OCI-LY1 (cell line): ENCODE results near the gene SLC5A2.

Source experiments
- H2AFZ ChIP-seq: fragments of 200-600 bp; sonication (generic), shearing (Covaris generic); 2 replicates; pipeline ENCODE4 v1.6.0; 2014; ENCODE audit warnings: antibody characterized with exemption, mild to moderate bottlenecking, low read length
- H3F3A ChIP-seq: fragments of 200-600 bp; sonication (generic), shearing (Covaris generic); 2 replicates; pipeline ENCODE4 v1.6.0; 2014; ENCODE audit warnings: mild to moderate bottlenecking, antibody characterized with exemption, low read length, moderate library complexity; ENCODE audit not compliant: insufficient read depth
- H3K27ac ChIP-seq: fragments of 200-600 bp; sonication (generic); 2 replicates; pipeline ENCODE4 v1.5.1; 2014; ENCODE audit warnings: low read length, mixed run types, mild to moderate bottlenecking, low read depth; ENCODE audit not compliant: poor library complexity, severe bottlenecking
- H3K27me3 ChIP-seq: fragments of 200-600 bp; sonication (generic); 2 replicates; pipeline ENCODE4 v1.6.0; 2014; ENCODE audit warnings: antibody characterized with exemption, mild to moderate bottlenecking, low read length, moderate library complexity; ENCODE audit not compliant: insufficient read depth
- H3K36me3 ChIP-seq: fragments of 200-600 bp; sonication (generic); 2 replicates; pipeline ENCODE4 v1.6.1; 2014; ENCODE audit warnings: mild to moderate bottlenecking, antibody characterized with exemption, low read length, moderate library complexity, mixed read lengths; ENCODE audit not compliant: insufficient read depth
- H3K4me1 ChIP-seq: fragments of 200-600 bp; sonication (generic); 2 replicates; pipeline ENCODE4 v1.5.1; 2014; ENCODE audit warnings: mild to moderate bottlenecking, low read length, moderate library complexity; ENCODE audit not compliant: insufficient read depth, severe bottlenecking
- H3K4me2 ChIP-seq: fragments of 200-600 bp; sonication (generic), shearing (Covaris generic); 2 replicates; pipeline ENCODE4 v1.6.1; 2014; ENCODE audit warnings: low read length
- H3K4me3 ChIP-seq: fragments of 200-600 bp; sonication (generic); 2 replicates; pipeline ENCODE4 v1.5.1; 2014; ENCODE audit warnings: low read length, low read depth, mild to moderate bottlenecking, mixed read lengths; ENCODE audit not compliant: poor library complexity, severe bottlenecking
- H3K79me2 ChIP-seq: fragments of 200-600 bp; shearing (Covaris generic); 2 replicates; pipeline ENCODE4 v1.6.1; 2016; ENCODE audit warnings: mixed run types, low read length, mixed read lengths; ENCODE audit not compliant: insufficient read depth
- H3K9ac ChIP-seq: fragments of 200-600 bp; sonication (generic), shearing (Covaris generic); 2 replicates; pipeline ENCODE4 v1.6.1; 2014; ENCODE audit warnings: mild to moderate bottlenecking, low read length, mixed read lengths
- H3K9me2 ChIP-seq: fragments of 200-600 bp; sonication (generic), shearing (Covaris generic); 2 replicates; pipeline ENCODE4 v1.6.1; 2014; ENCODE audit warnings: low read depth, mild to moderate bottlenecking, low read length, mixed read lengths
- H3K9me3 ChIP-seq: fragments of 200-600 bp; shearing (Covaris generic); 2 replicates; pipeline ENCODE4 v1.6.1; 2014; ENCODE audit warnings: low read length, mixed read lengths
- H4K20me1 ChIP-seq: fragments of 200-600 bp; sonication (generic), shearing (Covaris generic); 2 replicates; pipeline ENCODE4 v1.6.0; 2016; ENCODE audit warnings: mild to moderate bottlenecking, low read length; ENCODE audit not compliant: insufficient read depth
- EZH2 ChIP-seq: fragments of 200-600 bp; sonication (generic), shearing (Covaris generic); IDR thresholded peaks from 2 replicates; pipeline ENCODE4 v1.8.0; 2017; ENCODE audit warnings: borderline replicate concordance, mixed run types, mild to moderate bottlenecking, antibody characterized with exemption, low read length, moderate library complexity, mixed read lengths
- TF ChIP-seq, protein P1 (sequence below): fragments of 200-600 bp; sonication (generic), shearing (Covaris generic); IDR thresholded peaks from 2 replicates; pipeline ENCODE4 v1.5.1; 2017; ENCODE audit warnings: mild to moderate bottlenecking, antibody characterized with exemption, low read length, moderate library complexity, mixed read lengths

Gene SLC5A2

DNA sequence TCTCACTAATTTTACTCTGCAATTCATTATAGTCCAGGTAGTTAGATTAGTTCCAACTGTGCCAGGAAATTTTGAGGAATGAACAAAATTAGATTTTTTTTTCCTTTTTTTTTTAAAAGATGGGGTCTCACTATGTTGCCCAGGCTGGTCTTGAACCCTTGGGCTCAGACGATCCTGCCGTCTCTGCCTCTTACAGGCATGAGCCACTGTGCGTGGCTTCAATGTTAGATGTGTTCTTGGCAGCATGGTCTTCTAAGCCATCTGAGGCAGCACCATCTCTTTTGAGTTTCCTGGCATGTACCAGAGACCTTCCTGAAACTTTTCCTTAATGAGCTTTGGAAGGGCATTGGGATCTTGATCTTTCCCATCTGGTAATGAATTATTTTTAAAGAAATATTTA is 42.2 kb downstream of the SLC5A2 start:
- no peaks in the 10 kb centered on the region for H3K79me2 ChIP-seq
- no peaks in the 10 kb centered on the region for H4K20me1 ChIP-seq
- H3K4me3 ChIP-seq, result no peak overlapping the region
- H3K4me2 ChIP-seq, result no peak overlapping the region
- H3K36me3 ChIP-seq, result no peaks in the 10 kb centered on the region
- no peaks in the 10 kb centered on the region for H3K9me2 ChIP-seq
- no peak overlapping the region for H3K27ac ChIP-seq
- 0 out of 2 replicates have a peak, but pooled peaks cover 6% of the 10 kb centered on the region for H3K27me3 ChIP-seq
- H3K9me3 ChIP-seq, result no peaks in the 10 kb centered on the region
- TF ChIP-seq, protein P1, sequence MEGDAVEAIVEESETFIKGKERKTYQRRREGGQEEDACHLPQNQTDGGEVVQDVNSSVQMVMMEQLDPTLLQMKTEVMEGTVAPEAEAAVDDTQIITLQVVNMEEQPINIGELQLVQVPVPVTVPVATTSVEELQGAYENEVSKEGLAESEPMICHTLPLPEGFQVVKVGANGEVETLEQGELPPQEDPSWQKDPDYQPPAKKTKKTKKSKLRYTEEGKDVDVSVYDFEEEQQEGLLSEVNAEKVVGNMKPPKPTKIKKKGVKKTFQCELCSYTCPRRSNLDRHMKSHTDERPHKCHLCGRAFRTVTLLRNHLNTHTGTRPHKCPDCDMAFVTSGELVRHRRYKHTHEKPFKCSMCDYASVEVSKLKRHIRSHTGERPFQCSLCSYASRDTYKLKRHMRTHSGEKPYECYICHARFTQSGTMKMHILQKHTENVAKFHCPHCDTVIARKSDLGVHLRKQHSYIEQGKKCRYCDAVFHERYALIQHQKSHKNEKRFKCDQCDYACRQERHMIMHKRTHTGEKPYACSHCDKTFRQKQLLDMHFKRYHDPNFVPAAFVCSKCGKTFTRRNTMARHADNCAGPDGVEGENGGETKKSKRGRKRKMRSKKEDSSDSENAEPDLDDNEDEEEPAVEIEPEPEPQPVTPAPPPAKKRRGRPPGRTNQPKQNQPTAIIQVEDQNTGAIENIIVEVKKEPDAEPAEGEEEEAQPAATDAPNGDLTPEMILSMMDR, result no peak
- no peak for TF ChIP-seq EZH2
- H3K9ac ChIP-seq, result no peak overlapping the region
- no peaks in the 10 kb centered on the region for H3K4me1 ChIP-seq
- no peaks in the 10 kb centered on the region for H3F3A ChIP-seq
- no peak overlapping the region for H2AFZ ChIP-seq

DNA sequence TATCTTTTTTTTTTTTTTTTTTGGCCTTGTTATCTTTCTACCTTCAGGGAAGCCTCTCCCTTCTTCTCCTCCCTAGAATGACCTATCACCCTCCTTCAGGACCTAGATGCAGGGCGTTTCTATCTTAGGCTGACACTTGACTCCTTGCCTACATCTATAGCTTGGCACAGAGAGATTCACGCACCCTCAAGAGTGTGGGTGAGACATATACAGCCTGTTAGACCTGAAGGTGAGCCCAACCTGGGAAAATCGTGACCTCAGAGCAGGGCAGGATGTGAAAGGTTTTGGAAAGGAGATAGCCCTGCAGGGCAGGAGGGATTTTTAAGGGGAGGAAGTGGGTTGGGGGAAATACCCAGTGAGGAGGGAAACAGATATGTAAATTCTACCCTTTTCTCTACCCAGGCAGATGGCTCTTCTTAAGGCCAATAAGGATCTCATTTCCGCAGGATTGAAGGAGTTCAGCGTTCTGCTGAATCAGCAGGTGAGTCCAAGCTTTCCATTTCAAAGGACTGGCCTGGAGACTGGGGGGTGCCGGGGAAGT is 44.9 kb downstream of the SLC5A2 start, which contains the start of gene AHSP:
TSS of gene AHSP (plus strand) at position 167 of the 541 bp plus-strand sequence. CDS start at position 407, 240 bp downstream.
- Histone ChIP-seq H3K4me2 (no peak within 1 kb of the TSS), H3K4me1 (no peaks in the 10 kb centered on the region), H3K9me3 (no peaks in the 10 kb centered on the region), H3K4me3 (no peak within 1 kb of the TSS), H3K9me2 (no peaks in the 10 kb centered on the region), H3K9ac (no peak within 1 kb of the TSS), H3K36me3 (no peaks in the 10 kb centered on the region), H3K79me2 (no peaks in the 10 kb centered on the region), H3K27me3 (no peaks in the 10 kb centered on the region), H3K27ac (no peak within 1 kb of the TSS), H3F3A (no peaks in the 10 kb centered on the region), H4K20me1 (no peaks in the 10 kb centered on the region), H2AFZ (no peak within 1 kb of the TSS)
- TF ChIP-seq, protein P1, result no peak
- TF ChIP-seq EZH2, result no peak

GRCh38 chr16:31528523-31529107 is 45.7 kb downstream of the SLC5A2 start:
- no peaks in the 10 kb centered on the region for H3K9me3 ChIP-seq
- no peaks in the 10 kb centered on the region for H4K20me1 ChIP-seq
- H3K36me3 ChIP-seq, result no peaks in the 10 kb centered on the region
- H3K27me3 ChIP-seq, result no peaks in the 10 kb centered on the region
- TF ChIP-seq, protein P1, result no peak
- no peak for TF ChIP-seq EZH2
- H3K9ac ChIP-seq, result no peak overlapping the region
- no peaks in the 10 kb centered on the region for H3K9me2 ChIP-seq
- H3K79me2 ChIP-seq, result no peaks in the 10 kb centered on the region
- H3K4me2 ChIP-seq, result no peak overlapping the region
- no peak overlapping the region for H3K4me3 ChIP-seq
- no peaks in the 10 kb centered on the region for H3K4me1 ChIP-seq
- no peak overlapping the region for H3K27ac ChIP-seq
- no peak overlapping the region for H2AFZ ChIP-seq
- H3F3A ChIP-seq, result no peaks in the 10 kb centered on the region
